ENCODE data around the gene UNK.
A peak's percentile ranks its signal among the peaks of the same experiment; 100 is the strongest.

Gene UNK

GRCh38 chr17:75842963-75843576 lies 58.5 kb downstream of the UNK start:
- TF ChIP-seq CTCF (IDR thresholded peaks at IDR 0.05; ENCODE audit: extremely low read depth, missing control alignments) = no peak
- DNase-seq (ENCODE audit: low spot score) = peak; percentile 61

DNA sequence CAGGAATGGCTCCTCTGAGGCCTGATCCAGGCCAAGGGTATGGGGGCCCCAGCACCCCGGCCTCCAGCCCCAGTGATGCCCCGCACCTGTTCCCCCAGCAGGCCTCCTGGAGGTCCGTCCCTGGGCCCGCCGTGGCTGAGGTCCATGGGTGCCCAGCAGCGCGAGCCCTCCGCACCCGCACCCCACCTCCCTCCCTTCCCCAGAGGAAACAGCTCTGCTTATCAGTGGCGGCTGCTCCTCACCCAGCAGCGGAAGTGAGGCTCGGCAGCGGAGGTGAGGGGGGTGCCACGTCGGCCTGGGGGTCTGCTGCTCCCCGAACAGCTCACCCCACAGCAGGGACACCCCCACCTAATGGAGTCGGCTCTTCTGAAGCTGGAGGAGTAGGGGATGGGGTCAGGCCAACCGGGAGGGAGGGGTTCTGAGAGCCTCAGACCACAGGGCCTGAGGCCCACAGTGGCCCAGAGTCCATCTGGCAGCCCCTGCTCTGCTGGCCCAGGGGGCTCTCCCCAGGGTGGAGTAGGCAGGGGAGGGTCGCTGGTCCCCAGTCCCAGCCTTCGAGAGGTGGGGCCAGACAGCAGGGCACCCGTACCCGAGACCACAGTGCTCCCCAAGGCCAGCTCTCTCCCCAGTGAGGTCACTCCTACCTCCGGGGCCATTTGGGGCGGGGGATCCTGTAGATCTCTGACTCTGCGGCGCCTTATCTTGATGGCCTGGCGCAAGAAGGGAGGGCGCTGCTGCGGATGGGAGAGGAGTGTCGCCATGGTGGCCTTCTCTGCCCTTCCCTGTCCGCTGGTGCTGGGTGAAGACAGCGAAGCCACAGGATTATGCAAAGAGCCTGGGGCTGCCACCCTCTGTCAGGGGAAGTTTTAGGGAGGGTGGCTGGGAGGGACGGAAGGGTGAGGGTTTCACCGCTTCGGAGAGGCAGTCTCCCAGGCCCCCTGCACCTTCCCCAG lies 59.2 kb downstream of the UNK start, which contains the start of gene UNC13D:
UNC13D (minus strand) TSS at position 828 of the 953 bp plus-strand sequence; CDS start at position 761, 67 bp downstream.
- TF ChIP-seq CTCF (IDR thresholded peaks at IDR 0.05; ENCODE audit: extremely low read depth, missing control alignments) = no peak
- peak; percentile 81 for DNase-seq (ENCODE audit: low spot score)

- peak; percentile 41 for DNase-seq (ENCODE audit: low spot score)
- TF ChIP-seq CTCF (IDR thresholded peaks at IDR 0.05; ENCODE audit: extremely low read depth, missing control alignments) = no peak
These were observed 60.0 kb downstream of the UNK start for GRCh38 chr17:75844530-75845057.

- peak; percentile 76 for TF ChIP-seq CTCF (IDR thresholded peaks at IDR 0.05; ENCODE audit: extremely low read depth, missing control alignments)
- peak; percentile 90 for DNase-seq (ENCODE audit: low spot score)
These were observed 60.6 kb downstream of the UNK start for GRCh38 chr17:75845058-75845711.

DNA sequence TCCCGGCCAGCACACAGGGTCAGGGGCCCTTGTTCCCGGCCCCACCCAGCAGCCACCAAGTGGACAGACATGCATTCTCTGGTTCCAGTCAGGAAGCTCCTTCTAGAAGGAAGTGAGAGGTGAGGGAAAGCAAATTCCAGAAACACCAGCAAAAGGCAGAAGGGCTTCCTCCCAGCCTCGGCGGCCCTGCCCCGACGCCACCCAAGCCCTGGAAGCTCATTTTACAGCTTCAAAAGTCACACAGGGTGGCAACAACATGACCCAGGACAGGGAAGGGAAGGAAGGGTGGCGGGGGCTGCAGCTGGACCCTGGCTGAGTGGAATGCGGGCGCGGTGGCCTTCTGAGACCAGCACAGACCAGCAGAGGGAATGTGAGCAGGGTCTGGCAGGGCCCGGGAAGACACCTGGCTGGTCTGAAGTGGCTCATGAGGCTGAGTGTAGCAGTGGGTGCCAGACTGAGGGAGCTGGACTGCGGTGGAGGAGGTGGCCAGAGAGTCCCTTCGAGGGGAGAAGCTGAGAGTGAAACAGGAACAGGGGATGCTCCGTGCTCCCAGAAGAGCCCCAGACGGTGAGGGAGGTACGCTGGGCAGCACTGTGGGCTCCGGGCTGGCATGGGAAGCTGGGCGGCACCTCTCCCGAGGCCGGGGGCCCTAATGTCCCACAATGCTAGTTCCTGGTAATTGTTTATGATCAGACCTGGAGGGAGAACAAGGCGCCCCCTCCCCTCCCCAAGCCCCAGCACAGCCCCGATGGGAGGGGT lies 61.5 kb downstream of the UNK start:
- no peak for TF ChIP-seq CTCF (IDR thresholded peaks at IDR 0.05; ENCODE audit: extremely low read depth, missing control alignments)
- DNase-seq (ENCODE audit: low spot score) = no peak

GRCh38 chr17:75846692-75847613 lies 62.3 kb downstream of the UNK start:
- TF ChIP-seq CTCF (IDR thresholded peaks at IDR 0.05; ENCODE audit: extremely low read depth, missing control alignments) = no peak
- DNase-seq (ENCODE audit: low spot score) = no peak
